Glutamatergic neuron (in vitro differentiated cells): ENCODE data around the gene ENSA. TPM values are rescaled to one million over a fixed set of nuclear protein-coding genes. Genes with fewer than 3 reads are reported as not detected.
"Not testable (repeated sequence)": the region's sequence is repeated elsewhere in the genome, so short reads cannot be mapped to it uniquely, and the experiment has no call there.

Experiments
- DNase-seq: peaks from one replicate; pipeline ENCODE4 v3.0.0; 2022
- H3K27ac Mint-ChIP-seq: one replicate; pipeline ENCODE4 v1.8.0; 2020; ENCODE audit warnings: mild to moderate bottlenecking, mixed read lengths, inconsistent platforms; ENCODE audit not compliant: unreplicated experiment
- H3K27me3 Mint-ChIP-seq: one replicate; pipeline ENCODE4 v1.8.0; 2020; ENCODE audit warnings: mild to moderate bottlenecking, moderate library complexity, mixed read lengths, inconsistent platforms; ENCODE audit not compliant: unreplicated experiment
- H3K36me3 Mint-ChIP-seq: one replicate; pipeline ENCODE4 v1.8.0; 2020; ENCODE audit warnings: mild to moderate bottlenecking, mixed read lengths, inconsistent platforms; ENCODE audit not compliant: unreplicated experiment
- H3K4me1 Mint-ChIP-seq: one replicate; pipeline ENCODE4 v1.8.0; 2020; ENCODE audit warnings: mild to moderate bottlenecking, low read depth, mixed read lengths, inconsistent platforms; ENCODE audit not compliant: unreplicated experiment
- H3K4me3 Mint-ChIP-seq: one replicate; pipeline ENCODE4 v1.8.0; 2020; ENCODE audit warnings: mild to moderate bottlenecking, mixed read lengths, inconsistent platforms; ENCODE audit not compliant: unreplicated experiment
- H3K9me3 Mint-ChIP-seq: one replicate; pipeline ENCODE4 v1.8.0; 2020; ENCODE audit warnings: mild to moderate bottlenecking, moderate library complexity, mixed read lengths, inconsistent platforms; ENCODE audit not compliant: unreplicated experiment
- total RNA-seq: library from RNA; stranded (reverse); fragmentation: NEBNext Ultra II Directional; extraction: Animal tissue kit (Norgen Biotek cat#: 25700); gene quantifications from one replicate; pipeline ENCODE4 v1.2.1, GENCODE V29; 2021; ENCODE audit not compliant: unreplicated experiment
- TF ChIP-seq, protein P1 (sequence below): fragments of 200-600 bp; sonication (generic); IDR thresholded peaks from one replicate; pipeline ENCODE4 v1.5.0; 2021; ENCODE audit not compliant: partially characterized antibody, unreplicated experiment

The ENSA gene
- total RNA-seq, 1 donor from 2014 or later, result 122 TPM

DNA sequence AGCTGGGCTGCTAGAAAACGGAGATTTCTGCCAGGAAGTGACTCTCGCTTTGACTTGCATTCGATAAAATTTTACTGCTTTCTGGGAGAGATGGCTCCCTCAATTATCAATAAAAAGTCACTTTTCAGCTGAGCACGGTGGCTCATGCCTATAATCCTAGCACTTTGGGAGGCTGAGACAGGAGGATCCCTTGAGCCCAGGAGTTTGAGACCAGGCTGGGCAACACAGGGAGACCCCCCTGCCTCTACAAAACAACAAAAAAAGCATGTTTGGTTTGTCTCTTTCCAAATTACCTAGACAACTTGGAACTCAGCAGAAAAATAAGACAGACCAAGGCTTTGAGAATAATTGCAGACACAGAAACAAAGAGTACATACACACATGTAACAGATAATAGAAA lies 12.9 kb upstream of the ENSA start:
- H3K9me3 Mint-ChIP-seq, result no peaks in the 10 kb centered on the region
- H3K4me3 Mint-ChIP-seq, result no peak overlapping the region
- no peaks in the 10 kb centered on the region for H3K27me3 Mint-ChIP-seq
- H3K36me3 Mint-ChIP-seq, result no peaks in the 10 kb centered on the region
- H3K27ac Mint-ChIP-seq, result no peak overlapping the region
- TF ChIP-seq, protein P1, sequence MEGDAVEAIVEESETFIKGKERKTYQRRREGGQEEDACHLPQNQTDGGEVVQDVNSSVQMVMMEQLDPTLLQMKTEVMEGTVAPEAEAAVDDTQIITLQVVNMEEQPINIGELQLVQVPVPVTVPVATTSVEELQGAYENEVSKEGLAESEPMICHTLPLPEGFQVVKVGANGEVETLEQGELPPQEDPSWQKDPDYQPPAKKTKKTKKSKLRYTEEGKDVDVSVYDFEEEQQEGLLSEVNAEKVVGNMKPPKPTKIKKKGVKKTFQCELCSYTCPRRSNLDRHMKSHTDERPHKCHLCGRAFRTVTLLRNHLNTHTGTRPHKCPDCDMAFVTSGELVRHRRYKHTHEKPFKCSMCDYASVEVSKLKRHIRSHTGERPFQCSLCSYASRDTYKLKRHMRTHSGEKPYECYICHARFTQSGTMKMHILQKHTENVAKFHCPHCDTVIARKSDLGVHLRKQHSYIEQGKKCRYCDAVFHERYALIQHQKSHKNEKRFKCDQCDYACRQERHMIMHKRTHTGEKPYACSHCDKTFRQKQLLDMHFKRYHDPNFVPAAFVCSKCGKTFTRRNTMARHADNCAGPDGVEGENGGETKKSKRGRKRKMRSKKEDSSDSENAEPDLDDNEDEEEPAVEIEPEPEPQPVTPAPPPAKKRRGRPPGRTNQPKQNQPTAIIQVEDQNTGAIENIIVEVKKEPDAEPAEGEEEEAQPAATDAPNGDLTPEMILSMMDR, result no peak
- no peak for DNase-seq
- peaks cover 10% of the 10 kb centered on the region for H3K4me1 Mint-ChIP-seq

DNA sequence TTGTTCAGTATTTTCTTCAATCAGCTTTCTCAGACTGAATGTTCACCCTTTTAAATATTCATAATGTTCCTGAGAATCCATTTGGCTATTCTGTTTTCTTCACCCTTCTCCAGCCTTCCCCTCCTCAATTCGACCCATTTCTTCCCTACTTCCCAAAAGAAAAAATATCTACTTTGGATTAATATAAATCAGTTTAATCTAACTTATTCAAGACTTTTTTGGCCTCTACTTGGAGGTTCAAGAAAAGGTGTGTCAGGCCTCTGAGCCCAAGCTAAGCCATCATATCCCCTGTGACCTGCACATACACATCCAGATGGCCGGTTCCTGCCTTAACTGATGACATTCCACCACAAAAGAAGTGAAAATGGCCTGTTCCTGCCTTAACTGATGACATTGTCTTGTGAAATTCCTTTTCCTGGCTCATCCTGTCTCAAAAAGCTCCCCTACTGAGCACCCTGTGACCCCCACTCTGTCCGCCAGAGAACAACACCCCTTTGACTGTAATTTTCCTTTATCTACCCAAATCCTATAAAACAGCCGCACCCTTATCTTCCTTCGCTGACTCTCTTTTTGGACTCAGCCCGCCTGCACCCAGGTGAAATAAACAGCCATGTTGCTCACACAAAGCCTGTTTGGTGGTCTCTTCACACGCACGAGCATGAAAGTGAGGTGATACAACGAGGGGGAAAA lies 11.9 kb upstream of the ENSA start:
- H3K4me1 Mint-ChIP-seq, H3K4me3 Mint-ChIP-seq, DNase-seq, H3K27me3 Mint-ChIP-seq, H3K27ac Mint-ChIP-seq, H3K36me3 Mint-ChIP-seq, H3K9me3 Mint-ChIP-seq: not testable (repeated sequence)

DNA sequence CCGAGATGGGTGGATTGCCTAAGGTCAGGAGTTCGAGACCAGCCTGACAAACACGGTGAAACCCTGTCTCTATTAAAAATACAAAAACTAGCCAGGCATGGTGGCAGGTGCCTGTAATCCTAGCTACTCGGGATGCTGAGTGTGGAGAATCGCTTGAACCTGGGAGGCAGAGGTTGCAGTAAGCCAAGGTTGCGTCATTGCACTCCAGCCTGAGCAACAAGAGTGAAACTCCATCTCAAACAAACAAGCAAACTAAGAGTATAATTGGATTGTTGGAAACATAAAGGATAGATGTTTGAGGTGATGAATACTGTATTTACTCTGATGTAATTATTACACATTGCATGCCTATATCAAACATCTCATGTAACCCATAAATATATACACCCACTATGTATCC lies 9.0 kb upstream of the ENSA start:
- not testable (repeated sequence) for H3K9me3 Mint-ChIP-seq, H3K36me3 Mint-ChIP-seq, DNase-seq, H3K4me3 Mint-ChIP-seq, H3K27ac Mint-ChIP-seq, H3K27me3 Mint-ChIP-seq
- H3K4me1 Mint-ChIP-seq, result peaks cover 24% of the 10 kb centered on the region

DNA sequence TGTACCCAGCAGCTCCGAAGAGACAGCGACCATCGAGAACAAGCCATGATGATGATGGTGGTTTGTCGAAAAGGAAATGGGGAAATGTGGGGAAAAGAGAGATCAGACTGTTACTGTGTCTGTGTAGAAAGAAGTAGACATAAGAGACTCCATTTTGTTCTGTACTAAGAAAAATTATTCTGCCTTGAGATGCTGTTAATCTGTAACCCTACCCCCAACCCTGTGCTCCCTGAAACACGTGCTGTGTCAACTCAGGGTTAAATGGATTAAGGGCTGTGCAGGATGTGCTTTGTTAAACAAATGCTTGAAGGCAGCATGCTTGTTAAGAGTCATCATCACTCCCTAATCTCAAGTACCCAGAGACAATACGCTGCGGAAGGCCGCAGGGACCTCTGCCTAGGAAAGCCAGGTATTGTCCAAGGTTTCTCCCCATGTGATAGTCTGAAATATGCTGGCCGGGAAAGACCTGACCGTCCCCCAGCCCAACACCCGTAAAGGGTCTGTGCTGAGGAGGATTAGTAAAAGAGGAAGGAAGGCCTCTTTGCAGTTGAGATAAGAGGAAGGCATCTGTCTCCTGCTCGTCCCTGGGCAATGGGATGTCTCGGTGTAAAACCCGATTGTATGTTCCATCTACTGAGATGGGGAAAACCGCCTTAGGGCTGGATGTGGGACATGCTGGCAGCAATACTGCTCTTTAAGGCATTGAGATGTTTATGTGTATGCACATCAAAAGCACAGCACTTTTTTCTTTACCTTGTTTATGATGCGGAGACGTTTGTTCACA lies 5.6 kb upstream of the ENSA start:
- Mint-ChIP-seq H3K4me1 (peaks cover 20% of the 10 kb centered on the region), H3K27ac (peak overlapping the region; percentile 83), H3K4me3 (peak overlapping the region; percentile 48)
- not testable (repeated sequence) for H3K36me3 Mint-ChIP-seq, DNase-seq, H3K9me3 Mint-ChIP-seq, H3K27me3 Mint-ChIP-seq

DNA sequence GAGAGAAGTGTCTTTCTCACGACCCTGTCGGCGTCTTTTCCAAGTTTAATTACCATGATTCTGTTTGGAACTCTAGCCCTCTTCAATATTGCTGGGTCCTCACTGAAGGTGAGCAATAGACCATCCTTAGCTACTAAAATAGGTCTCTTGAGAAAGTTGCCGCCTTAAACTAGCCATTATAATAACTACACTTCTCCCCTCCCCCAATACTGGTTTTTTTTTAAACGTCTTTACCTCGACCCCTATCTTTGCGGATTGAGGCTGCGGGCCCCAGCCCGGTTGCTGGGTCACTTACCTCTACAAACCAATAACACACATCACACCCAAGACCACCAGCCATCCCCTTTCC lies 672 bp downstream of the ENSA start:
- Mint-ChIP-seq H3K27ac (no peak overlapping the region), H3K27me3 (peaks cover 2% of the 10 kb centered on the region), H3K9me3 (peaks cover 5% of the 10 kb centered on the region), H3K4me3 (no peak overlapping the region), H3K4me1 (peaks cover 13% of the 10 kb centered on the region), H3K36me3 (no peaks in the 10 kb centered on the region)
- DNase-seq, result no peak
- TF ChIP-seq, protein P1, result no peak

DNA sequence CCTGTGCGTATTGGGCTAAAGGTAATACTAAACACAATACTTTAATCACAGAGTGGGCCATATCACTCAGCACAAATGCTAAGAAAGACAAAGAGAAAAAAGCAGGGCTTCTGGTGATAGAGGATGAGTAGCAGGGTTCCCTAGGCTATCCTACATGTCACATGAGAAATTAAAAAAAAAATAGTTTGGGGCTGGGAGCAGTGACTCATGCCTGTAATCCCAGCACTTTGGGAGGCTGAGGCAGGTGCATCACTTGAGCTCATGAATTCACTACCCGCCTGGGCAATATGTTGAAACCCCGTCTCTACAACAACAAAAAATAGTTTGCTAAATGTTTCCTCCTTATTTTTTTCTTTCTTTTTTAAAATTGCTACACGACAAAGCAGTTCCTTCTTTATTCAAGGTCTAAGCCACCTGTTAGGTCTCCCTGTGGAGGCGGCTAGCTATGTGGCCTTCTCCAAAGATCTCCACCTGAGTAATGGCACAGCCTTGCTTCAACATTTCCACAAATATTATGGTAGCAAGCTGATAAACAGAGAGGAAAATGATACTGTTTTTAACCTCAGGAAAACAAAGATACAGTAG lies 1.5 kb downstream of the ENSA start:
- peaks cover 9% of the 10 kb centered on the region for H3K4me1 Mint-ChIP-seq
- H3K9me3 Mint-ChIP-seq, result peaks cover 5% of the 10 kb centered on the region
- no peaks in the 10 kb centered on the region for H3K36me3 Mint-ChIP-seq
- H3K27ac Mint-ChIP-seq, result peak overlapping the region; percentile 11
- no peak for DNase-seq
- TF ChIP-seq, protein P1, result no peak
- H3K4me3 Mint-ChIP-seq, result peak overlapping the region; percentile 49
- H3K27me3 Mint-ChIP-seq, result peaks cover 2% of the 10 kb centered on the region
